Measurements from ENCODE around the gene SFMBT2.

DNA sequence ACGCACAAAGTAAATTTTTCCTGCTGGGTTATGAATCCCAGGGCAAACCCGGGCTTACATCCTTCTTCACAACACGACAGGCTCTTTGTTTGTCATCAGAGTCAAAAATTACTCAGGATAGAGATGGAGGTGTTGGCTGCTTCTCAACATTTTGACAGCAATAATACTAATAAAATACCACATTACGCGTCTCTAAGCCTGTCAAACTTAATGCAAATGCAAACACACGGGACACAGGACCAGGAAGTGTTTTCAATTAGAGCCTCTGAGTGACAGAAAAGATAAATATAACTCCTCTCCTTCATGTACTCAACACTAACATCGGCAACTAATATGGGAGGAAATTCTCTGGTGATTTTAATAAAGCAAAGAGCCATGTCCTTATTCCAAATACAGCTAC is 128.4 kb downstream of the SFMBT2 start:
- no peak for TF ChIP-seq GATA3 (IDR thresholded peaks at IDR 0.05; ENCODE audit: low read depth, low read length)
- TF ChIP-seq GATA2 (IDR thresholded peaks at IDR 0.05; ENCODE audit: low read depth, low read length): no peak
